NAMALWA (cell line): ENCODE measurements around the gene AQP11.
"Not testable (repeated sequence)": the region's sequence is repeated elsewhere in the genome, so short reads cannot be mapped to it uniquely, and the experiment has no call there.

Source experiments
- DNase-seq: peaks from one replicate; pipeline ENCODE4 v3.0.0-alpha.2; 2015; ENCODE audit warnings: low spot score

AQP11 gene

GRCh38 chr11:77589521-77590193, at the start of gene AQP11:
AQP11 (plus strand) TSS chr11:77589953; CDS start chr11:77589993, 40 bp downstream.
- DNase-seq = peak; percentile 85

DNA sequence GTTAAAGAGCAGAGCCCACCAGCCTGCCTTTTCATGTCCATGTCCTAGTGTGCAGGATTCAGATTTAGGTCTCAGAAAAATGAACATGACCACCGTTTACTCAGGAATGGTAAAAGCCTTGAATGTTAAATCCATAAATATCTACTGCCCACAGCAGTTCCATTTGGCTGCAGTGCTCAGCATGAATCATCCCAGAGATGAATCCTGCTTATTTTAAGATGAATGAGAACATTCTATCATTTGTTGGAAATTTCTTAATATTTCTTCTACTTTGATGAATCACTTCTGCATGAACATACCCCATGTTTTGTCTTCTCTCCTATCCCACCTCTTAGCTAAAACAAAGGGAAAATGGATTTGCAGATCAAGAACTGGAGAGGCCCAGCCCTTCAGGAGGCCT, 47.5 kb upstream of the AQP11 start:
- no peak for DNase-seq

DNA sequence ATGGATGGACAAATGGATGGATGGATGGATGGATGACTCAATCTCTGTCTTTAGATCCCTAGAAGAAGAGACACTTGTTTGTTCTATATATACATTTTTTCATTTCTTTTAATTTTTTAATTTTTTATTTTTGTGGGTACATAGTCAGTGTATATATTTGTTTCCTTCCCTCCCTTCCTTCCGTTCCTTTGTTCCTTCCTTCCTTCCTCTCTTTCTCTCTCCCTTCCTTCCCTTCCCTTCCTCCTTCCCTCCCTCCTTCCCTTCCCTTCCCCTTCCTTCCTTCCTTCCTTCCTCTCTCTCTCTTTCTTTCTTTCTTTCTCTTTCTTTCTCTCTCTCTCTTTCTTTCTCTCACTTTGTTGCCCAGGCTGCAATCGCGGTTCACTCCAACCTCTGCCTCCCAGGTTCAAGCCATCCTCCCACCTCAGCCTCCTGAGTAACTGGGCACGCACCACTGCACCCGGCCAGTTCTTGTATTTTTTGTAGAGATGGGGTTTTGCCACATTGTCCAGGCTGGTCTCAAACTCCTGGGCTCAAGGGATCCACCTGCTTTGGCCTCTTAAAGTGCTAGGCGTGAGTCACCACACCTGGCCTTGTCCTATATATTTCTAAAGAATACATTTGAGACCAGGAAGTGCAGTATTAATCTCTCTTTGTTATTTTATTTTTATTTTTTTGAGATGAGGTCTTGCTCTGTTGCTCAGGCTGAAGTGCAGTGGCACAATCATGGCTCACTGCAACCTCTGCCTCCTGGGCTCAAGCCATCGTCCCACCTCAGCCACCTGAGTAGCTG, 42.5 kb upstream of the AQP11 start:
- DNase-seq = no peak

- DNase-seq = peak; percentile 76
These were observed 41.7 kb upstream of the AQP11 start for GRCh38 chr11:77547863-77548551.

DNA sequence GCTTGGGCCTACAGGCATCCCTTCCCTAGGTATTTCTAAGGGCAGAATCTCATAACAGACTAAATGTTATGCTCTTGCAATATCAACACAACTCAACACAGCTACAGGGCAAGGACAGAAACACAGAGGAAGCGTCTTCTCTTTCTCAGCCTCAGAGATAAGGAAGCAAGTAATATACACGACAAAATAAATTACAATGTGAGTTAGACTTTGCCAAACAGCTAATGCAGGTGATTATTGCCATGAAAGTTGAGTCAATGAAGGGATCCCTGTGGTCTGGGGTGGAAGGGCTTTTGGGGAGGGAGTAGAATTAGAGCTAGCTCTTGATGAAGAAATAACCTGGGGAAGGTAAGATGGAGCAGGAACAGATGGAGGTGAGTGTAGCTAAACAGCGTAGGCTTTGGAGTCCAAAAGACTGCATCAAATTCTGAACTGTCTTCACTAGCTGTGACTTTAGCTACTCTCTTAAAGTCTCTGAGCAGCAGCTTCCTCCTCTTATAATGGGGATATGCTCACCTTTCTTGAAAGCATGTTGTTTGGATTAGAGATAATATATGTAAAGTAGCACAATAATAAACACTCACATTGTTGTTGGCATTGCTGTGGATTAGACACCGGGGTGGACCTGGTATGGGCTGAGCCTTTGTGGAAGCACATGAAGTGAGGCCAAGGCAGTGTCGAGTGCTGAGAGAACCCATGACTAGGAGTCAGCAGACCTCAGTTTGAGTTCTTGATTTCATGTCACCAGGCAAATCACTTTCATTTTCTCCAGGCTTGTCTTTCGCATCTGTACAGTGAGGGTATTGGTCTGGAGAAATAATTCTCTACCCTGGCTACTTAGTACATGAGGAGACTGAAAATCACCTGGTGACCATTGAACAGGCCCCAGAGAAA, 41.0 kb upstream of the AQP11 start:
- DNase-seq = no peak

DNA sequence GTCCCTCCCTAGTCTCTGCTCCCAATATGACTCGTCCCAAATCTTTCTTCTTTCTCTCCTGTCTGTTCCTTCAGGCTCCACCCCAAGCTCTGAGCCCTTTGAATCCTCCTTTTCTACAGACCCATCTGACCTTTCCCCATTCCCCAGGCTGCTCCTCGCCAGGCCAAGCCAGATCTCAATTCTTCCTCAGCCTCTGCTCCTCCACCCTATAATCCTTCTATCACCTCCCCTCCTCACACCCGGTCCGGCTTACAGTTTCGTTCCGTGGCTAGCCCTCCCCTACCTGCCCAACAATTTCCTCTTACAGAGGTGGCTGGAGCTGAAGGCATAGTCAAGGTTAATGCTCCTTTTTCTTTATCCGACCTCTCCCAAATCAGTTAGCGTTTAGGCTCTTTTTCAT, 38.3 kb upstream of the AQP11 start:
- DNase-seq = not testable (repeated sequence)

- DNase-seq = peak; percentile 45
These were observed 32.2 kb upstream of the AQP11 start for GRCh38 chr11:77557553-77557952.

DNA sequence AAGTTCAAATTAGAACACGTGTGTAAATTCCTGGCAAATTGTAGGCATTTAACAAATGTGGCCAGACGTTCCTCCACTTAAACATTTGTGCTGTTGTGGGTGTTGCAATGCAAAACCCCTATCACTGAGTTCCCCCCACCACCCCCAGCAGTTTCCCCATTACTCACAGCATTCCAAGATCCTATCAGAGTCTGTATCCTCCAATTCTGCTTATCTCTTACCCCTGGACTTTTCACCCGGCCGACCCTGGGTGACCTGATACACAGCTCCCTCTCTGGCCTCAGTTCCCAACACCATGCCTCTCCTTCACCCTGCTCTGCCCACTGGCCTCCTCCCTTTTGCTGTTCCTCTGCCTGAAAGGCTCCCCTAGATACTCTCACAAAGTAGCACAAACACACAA, 31.4 kb upstream of the AQP11 start:
- no peak for DNase-seq

DNA sequence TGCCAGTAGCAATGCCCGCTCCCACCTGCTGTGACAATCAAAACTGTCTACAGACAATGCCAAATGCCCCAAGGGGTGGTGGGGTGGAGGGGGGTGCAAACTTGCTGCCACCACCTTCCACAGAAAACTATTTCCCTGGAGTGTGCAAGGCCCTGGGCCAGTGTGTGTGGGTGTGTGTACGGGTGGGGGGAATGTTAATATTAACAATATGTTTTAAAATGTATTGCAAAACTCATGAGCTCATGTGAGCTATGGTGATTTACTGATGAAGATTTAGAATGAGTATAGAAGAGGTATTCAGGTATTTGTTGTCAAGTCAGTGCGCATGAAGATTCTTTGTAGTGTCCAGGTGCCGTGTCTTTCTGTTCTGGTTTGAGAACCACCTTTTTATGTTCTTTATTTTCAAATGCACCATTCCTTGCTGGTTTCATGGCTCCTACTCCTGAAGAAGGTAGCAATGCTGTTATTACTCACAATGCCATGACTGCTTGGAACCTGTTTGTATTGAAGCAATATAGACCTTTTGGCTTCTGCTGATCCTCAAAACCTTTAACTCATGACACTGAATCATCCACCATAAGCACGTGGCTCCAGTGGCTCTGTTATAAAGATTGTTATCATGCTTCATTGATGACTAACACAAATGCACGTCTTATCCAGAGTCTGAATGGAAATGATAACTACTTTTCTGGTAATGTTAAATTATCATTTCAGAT, 29.9 kb upstream of the AQP11 start:
- no peak for DNase-seq

DNA sequence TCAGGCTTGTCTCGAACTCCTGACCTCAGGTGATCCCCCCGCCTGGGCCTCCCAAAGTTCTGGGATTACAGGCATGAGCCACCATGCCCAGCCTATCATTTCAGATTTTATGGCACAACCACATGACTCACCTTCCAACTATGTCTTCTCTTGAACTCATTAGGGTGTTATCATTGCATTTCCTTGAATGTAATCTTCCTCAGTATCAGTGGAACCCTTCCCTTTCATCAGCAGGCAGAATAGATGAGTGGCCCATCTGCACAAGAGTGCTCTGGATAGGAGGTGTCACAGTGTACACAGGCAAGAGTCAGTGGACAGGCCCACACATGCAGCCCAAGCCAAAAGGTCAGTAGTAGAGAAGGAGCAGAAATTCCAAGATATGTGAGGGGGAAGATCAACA, 29.1 kb upstream of the AQP11 start:
- DNase-seq = no peak

- no peak for DNase-seq
These were observed 28.5 kb upstream of the AQP11 start for GRCh38 chr11:77561257-77561656.

- DNase-seq = no peak
These were observed 21.4 kb upstream of the AQP11 start for GRCh38 chr11:77568306-77568705.

DNA sequence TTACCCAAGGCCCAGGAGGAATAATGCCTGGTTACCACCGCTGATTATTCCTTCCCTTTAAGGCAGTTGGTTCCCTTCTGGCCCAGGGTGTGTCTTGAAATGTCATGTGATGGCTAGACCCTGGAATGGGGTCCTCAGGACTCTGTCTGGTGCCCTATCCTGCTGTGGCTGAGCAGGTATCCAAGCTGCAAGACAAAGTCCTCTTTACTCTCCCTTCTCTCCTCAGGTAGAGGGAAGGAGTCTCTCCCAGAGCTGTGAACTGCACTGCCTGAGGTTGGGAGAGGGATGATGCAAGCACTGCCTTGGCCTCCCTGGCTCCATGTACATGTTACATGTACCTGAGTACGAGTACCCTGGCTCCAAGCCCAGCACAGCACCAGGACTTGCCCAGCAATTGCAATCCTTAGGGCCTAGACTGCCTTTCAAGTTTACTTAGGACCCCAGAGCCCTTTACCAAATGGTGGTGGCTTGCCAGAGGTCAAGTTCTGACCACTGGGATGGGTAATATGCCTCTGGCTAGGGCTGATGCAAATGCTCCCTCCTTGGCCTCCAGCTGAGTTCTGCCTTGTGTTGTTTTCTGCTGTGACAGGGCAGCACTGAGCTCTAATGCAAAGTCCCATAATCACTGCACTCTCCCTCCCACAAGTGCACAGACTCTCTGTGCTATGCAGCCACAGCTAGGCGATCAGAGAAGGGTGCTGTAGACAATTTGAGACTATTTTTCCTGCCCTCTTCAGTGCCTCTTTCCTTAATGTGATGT, 20.7 kb upstream of the AQP11 start:
- DNase-seq = no peak

- DNase-seq = no peak
These were observed 20.1 kb upstream of the AQP11 start for GRCh38 chr11:77569676-77570070.

DNA sequence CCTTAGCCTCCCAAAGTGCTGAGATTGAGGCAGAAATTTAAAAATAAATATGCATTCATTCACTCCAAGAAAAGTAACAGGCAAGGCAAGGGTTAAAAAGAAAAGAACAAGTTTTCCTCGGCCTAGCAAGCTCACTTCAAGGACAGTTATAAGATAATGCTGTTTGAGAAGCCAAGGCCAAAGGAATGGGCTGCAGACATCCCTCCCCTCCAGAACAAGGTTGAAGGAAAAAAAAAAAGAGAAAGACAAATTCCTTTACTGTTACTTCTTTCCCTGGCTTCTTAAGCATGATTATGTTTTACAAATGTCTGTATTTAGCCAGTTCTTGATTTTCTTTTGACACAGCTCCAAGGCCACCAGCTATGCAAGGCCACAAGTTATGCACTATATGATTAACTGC, 18.9 kb upstream of the AQP11 start:
- not testable (repeated sequence) for DNase-seq

DNA sequence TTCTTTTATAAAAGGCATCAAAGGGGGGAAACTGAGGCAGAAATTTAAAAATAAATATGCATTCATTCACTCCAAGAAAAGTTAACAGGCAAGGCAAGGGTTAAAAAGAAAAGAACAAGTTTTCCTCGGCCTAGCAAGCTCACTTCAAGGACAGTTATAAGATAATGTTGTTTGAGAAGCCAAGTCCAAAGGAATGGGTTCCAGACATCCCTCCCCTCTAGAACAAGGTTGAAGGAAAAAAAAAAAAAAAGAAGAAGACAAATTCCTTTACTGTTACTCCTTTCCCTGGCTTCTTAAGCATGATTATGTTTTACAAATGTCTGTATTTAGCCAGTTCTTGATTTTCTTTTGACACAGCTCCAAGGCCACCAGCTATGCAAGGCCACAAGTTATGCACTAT, 14.3 kb upstream of the AQP11 start:
- not testable (repeated sequence) for DNase-seq

DNA sequence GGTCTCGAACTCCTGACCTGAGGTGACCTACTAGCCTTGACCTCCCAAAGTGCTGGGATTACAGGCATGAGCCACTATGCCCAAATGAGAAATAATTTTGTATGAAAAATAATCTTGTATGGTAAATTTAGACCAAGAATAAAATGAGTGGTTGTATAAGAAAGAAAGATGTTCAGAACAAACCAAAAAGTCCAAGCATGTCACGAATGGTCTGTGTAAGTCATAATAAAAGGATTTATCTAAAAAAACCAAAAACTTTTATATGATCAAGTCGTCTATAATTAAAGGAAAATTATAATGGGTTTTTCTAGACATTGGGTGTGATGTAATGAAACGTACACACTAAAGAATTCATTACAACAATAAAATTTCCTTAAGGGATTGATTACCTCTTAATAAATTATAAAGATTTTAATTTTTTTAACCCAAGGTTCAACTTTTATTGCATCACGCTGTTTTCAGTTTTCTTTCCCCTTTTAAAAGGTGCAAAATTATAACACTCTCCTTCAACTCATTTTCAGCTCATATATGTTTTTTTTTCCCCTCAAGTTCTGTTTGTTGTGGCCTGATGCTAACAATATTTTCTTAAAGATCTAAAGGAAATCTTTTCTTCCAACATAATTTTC, 8.9 kb upstream of the AQP11 start:
- DNase-seq = peak; percentile 57

DNA sequence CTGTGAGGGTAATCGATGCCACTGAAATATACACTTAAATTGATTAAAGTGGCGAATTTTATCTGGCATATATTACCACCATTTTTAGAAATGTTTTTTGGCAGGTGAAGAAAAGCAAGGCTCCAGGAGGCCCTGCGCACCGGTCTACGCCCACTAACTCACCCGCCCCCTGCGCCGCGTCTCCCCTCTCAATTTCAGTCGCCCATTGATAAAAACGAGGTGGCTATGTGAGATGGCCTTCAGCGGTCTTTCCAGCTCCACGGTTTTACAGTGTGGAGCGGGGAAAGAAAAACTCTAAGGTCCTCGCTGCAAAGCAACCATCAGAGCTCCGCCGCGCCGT, 602 bp upstream of the AQP11 start:
- DNase-seq = no peak

DNA sequence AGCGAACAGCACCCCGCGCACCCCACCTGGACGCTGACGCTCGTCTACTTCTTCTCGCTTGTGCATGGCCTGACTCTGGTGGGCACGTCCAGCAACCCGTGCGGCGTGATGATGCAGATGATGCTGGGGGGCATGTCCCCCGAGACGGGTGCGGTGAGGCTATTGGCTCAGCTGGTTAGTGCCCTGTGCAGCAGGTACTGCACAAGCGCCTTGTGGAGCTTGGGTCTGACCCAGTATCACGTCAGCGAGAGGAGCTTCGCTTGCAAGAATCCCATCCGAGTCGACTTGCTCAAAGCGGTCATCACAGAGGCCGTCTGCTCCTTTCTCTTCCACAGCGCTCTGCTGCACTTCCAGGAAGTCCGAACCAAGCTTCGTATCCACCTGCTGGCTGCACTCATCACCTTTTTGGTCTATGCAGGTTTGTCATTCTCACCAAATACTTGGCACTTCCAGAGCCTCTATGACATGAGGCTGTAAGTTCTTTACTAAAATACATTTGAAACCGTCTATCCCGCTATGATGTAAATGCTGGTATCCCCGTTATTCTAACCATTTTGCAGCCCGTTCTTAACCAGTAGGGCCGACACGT, 535 bp downstream of the AQP11 start:
- no peak for DNase-seq

- DNase-seq = no peak
These were observed 3.0 kb downstream of the AQP11 start for GRCh38 chr11:77592727-77593126.
